Endometrial microvascular endothelial cells (primary cell): Measurements from ENCODE around the gene RANBP3. TPM values are rescaled to one million over a fixed set of nuclear protein-coding genes. Genes with fewer than 3 reads are reported as not detected.

Experiments used
- in situ Hi-C: cut with HindIII; loops from 2 replicates; pipeline ENCODE4 v1.10.0; 2017; ENCODE audit warnings: low sequenced_read_pairs, low pct_unique_long_range_greater_than_20kb; ENCODE audit errors: inconsistent ontology term
- total RNA-seq: library from RNA; depleted of rRNA; stranded (reverse); fragments of >200 nt; gene quantifications from one replicate; pipeline ENCODE4 v1.2.3, GENCODE V29; 2015; ENCODE audit errors: inconsistent ontology term

RANBP3 gene
- total RNA-seq, 1 donor from 2014 or later: 48.9 TPM

DNA sequence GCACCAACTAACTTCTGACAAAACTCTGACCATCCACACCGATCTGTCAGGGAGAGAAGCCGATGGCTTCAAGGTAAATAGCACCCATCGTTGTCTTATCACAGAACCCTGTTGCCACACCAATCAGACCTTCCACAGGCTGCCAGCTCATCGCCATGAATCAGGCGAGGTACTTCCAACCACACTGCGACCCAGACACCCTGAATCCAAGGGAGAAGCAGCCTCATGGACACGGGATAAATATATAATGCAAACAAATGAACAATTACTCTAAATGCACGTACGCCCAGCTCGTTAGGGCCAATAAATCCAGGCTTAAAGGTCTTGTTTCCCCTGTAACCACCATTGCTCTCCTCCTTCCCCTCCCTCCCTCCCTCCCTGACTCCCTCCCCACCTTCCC, 20.8 kb downstream of the RANBP3 start:
- in situ Hi-C loops: no loop called here

DNA sequence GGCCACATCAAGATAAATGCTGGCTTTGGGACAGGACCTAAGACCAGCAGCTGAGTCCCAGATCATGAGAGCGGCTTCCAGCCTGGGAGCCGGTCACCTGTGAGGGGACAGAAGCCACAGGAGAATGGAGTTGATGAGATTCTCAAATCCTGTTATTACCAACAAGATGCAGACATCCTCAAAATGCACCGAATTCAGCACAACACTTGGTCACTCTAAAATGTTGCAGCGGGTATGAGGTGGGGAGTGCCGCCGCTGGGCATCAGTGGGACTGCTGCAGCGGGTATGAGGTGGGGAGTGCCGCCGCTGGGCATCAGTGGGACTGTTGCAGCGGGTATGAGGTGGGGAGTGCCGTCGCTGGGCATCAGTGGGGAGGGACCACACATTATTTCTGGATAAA, 21.2 kb downstream of the RANBP3 start:
- in situ Hi-C loops: no loop called here

DNA sequence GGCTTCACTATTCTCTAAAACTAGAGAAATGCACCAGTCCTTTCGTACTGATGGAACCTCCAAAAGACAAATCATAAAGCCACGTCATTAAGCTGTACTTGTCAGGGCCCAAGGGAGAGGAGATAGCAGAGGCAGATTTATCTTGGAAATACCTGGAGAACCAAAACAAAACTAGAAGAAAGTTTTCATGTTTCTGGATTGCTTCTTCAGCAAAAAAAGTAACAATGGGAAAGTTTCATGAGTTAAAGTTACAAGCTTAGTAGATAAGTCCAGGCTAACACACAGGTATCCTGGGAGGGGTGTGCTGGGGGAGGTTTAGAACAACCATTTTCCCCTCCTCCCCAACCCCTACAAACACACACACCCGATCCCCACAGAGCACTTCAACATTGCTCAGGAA, 21.6 kb downstream of the RANBP3 start:
- in situ Hi-C loops: no loop called here

DNA sequence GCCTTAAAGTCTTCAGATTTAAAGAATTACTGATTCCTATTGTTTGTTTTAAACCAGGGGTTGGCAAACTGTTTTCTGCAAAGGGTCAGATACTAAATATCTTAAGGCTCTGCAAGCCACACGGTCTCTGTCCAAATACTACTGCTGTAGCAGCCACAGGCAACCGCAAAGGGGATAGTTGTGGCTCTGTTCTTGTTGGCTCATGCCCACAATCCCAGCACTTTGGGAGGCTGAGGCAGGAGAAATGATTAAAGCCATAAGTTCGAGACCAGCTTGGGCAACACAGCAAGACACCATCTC, 22.4 kb downstream of the RANBP3 start:
- in situ Hi-C loops: no loop called here

DNA sequence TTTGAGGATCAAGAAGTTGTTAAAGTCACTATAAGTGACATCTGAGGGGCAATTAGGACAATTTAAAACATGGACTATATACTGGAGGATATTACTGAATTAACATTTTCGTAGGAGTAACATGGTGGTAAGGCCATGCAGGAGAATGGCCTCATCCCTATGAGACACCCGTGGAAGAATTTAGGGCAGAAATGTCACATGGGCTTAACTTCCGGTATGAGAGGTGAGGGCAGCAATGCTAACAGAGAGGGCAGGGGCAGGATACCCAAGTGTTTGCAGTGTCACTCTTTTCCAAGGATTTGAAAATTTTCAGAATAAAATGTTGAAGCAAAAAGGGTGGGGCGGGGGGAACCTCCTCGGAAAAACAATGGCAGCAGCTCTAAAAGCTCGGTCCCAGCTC, 23.6 kb downstream of the RANBP3 start:
- in situ Hi-C loops: no loop called here

DNA sequence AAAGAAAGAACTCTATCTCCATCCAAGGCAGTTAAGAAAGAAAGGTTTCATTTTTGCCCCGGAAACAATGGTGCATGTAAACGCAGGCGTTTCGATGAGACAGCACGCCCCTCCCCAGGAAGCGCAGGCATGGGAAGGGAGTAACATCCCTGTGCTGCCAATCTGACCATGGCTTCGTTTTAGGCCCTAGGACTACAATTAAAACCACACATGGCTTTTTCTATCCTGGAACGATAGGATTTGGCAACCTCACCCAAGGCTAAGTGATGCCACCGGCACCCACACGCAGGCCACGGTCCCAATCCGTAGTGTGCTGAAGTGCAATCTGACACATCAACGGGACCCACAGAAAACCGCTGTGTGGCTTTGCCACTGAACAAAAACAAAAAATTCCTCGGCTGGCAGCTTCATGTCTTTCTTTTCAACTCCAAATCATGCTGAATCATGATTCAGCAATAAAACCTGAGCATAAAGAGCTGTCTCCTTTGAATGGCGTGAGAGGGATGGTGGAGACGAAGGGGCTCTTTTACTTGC, 24.2 kb downstream of the RANBP3 start:
- in situ Hi-C loops: no loop called here

DNA sequence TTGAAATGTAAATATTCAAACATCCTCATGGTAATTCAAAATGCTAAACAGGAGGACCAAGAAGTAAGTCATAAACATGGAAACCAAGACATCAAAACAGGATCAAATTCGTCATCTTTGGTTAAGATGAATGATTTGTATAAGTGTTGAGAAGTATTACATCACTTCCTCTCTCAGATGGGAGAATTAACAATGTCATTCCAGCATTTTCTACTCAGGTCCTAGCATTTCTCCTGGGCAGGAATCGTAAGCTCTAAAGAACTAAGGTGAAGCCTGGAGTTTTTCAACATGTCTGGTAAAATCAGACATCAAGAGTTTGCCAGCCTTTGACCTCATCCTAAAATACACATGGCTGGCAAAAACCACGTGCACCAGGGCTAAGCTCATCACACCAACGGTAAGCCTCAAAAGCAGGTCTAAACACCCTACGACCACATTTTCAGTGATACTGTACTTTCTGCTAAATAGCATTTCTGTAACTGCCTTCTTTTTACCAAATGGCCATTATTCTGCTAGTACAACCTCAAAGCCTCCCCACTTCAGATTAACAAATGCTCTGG, 24.8 kb downstream of the RANBP3 start:
- in situ Hi-C loops: no loop called here

DNA sequence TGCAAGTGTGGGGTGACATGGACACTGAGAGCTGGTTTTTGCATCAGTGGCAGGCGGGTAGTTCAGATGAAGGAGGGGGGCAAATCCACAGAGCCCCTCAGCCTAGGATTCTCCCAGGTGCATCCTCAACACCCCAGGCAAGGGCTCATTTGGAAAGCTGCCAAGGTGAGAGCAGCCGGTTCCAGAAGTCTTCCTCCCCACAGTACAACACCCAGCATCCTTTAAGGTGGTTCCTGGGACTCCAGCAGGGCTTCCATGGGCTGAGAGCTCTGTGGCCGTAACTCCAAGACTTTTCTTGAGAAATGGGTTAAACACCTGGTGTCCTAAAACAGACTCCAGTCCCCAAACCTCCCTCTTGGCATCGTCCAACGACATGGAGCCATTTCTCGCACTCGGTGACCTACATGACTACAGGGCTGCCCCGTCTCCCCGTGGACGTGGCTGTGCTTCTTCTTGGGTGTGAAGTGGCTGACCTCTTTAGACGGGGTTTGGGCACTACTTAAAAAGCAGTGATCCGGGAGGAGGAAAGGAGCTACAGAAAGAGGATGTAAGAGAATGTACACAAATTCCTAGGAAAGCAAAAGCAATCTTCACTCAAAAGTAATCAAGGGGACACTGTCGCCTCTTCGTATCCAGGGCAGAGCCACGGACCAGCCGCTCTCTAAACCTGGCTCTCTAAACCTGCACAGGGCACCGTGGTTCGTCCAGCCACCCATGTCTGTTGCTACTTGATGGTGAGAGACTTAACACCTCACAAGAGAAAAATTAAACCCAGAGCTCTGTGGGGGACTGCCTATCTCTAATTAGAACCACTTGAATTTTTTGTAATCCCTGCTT, 25.5 kb downstream of the RANBP3 start:
- in situ Hi-C loops: no loop called here

DNA sequence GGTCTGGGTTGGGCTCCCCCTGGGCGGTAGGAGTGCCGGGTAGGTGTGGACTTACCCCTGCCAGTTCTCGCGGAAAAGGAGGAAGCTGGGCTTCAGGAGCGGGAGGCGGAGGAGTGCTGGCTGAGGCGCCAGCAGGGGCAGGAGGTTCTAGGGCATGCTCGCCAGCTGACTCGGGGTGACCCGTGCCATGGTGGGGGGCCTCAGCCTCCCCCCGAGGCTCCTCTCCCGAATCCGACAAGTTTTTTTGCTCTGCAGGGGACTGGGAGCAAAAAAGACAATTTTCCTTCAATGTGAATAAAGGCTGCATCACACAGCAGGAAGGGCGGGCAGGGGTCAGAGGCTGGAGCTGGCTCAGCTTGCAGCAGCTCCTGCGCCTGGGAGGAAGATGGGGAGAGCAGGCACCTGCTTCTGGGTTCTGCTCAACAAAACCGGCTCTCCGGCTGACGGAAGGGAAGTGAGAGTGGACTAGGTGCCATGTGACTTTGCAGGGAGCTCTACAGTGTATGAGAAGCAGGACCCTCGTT, 26.5 kb downstream of the RANBP3 start:
- in situ Hi-C loops: no loop called here

DNA sequence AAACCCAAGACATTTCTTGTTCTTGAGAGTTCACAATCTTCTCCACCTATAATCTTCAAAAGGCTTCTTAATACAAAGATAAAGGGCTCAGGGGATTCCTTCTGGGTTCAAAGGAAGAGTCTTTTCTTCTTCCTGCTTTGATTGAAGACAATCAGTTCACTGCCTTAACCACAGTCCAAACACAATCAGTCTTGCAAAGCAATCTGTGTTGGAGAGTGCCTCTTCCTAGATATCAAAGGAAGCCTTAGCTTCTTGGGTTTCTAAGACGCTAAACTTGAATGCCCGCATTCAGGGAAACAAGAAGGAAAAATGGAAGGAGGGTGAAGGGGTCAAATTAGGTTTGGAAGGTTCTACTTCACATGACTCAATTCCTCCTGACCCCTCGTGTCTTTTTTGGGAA, 27.2 kb downstream of the RANBP3 start:
- in situ Hi-C loops: no loop called here

DNA sequence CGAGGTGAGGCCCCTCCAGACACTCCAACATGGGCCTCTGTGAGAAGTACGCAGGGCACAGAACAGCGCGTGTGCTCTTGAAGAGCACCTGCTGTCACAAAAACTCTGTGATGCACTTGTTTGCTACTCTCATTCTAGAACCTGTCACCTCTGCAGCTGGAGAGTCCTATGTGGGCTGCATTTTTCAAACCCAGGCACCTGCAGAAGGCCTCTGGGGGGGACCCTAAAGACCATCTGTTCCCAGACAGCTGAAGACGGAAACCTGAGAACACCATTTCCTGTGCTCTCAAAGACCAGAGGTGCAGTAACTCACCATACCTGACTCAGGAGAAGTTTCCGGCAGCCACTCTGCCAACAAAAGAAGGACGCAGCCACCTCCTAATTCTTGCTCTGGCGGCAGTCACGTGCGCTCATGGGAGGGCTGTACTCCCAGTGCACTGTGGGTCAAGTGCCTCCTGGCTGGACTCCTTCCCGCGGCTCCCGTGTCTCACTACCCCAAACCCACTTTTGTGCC, 28.1 kb downstream of the RANBP3 start:
- in situ Hi-C loops: no loop called here

DNA sequence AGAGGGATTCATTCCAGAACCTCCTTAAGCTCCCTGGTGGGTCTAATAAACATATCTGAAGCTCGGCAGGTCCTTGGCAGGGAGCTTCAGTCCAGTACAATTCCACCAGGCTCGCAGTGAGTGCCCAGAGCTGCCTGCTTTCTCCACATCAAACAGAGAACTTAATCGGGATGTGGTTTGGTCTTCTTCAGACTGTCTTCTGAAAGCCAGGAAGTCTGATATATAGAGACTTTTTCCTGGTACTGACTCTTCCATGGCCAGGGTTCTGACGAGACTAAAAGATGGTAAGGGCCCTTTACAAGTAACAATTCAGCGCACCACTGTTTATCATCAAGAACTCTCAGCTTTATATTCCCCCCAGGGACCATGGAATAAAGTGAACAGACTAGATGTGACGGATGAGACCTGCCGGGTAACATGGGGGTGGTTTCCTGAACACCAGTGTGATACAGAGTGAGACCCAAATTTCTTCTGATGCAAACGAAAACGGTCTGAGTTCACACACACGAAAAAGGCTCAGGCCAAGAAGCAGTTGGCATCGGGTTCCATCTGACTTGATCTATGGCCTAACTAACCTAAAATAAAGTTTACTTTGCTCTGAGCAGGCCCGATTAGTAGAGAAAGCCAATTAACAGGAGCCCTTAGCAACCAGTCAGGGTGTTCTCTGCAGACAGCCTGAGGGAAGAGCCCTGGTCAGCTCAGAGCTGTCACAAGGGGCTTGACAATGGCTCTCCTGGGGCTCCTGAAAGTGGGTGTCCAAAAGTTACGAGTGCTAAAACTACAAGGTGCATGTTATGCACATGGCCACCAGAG, 29.0 kb downstream of the RANBP3 start:
- in situ Hi-C loops: no loop called here

DNA sequence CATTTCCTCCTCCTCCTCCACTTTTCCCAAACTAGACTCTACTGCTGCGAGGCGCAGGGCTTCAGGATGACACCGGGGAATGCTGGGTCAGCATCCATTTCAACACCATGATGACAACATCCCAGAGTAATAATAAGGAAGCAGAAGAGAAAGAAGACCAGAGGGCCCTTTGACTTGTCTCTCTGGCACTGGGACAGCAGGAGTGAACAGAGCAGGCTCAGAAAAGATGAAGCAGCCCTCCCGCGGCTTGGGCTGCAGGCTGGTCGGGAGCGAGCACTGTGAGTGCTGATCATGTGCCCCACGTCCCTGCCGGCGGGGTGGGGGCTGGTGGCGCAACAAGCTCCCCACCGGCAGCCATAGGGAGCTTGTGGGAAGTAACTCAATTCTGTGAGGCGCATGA, 30.5 kb downstream of the RANBP3 start:
- in situ Hi-C loops: no loop called here

DNA sequence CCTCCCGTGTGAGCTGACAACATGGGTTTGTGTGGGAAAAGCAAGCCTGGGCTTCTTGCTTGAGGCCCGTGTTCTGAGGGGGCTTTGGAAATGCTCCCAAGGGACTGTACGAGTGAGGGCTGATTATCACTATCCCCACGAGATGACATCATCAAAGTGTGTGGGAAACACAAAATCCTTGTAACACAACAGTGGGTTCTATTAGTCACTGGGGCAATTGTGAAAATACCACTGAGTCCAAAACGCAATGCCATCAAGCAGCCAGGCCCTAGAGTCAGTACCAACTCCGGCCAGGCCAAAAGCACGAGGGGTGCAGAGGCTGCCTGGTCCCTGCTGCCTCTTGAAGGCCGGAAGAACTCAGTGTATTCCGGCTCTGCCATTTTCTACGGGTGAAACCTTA, 34.3 kb downstream of the RANBP3 start:
- in situ Hi-C loops: no loop called here

DNA sequence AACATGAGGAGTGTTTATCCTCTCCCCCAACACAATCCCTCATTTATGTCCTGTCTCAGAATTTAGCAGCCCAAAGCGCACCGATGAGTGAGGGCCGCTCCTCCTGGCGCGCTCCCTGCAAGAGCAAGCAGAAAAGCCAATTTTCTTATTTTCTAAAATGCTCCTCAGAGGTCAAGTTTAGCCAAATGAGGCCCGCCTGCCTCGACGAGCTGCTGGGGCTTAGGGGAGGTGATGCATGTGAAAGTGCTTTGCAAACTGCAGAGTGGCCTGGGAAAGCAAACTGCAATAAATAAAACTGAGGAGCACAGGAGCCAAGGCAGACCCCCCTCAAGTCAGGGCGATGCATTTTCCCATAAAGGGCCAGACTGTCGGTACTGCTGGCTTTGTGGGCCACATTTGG, 34.9 kb downstream of the RANBP3 start:
- in situ Hi-C loops: no loop called here

DNA sequence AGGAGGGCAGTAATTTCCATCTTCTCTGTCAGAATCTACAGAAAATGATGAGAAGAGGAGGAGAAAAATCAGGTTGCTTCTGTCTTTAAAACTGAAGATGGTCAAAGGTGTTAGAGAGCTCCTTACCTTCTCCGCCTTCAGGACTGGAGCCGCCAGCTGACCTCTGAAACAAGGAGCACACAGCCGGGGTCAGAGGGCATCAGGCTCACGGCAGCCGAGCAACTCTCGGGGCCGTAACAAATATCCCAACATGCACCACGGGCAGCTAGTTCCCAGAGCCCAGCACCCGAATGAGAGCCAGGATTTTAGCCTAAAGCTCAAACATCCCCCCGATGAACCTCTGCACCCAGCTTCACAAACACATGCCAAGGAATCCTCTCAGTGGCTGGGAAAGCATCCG, 36.3 kb downstream of the RANBP3 start:
- in situ Hi-C loops: no loop called here

DNA sequence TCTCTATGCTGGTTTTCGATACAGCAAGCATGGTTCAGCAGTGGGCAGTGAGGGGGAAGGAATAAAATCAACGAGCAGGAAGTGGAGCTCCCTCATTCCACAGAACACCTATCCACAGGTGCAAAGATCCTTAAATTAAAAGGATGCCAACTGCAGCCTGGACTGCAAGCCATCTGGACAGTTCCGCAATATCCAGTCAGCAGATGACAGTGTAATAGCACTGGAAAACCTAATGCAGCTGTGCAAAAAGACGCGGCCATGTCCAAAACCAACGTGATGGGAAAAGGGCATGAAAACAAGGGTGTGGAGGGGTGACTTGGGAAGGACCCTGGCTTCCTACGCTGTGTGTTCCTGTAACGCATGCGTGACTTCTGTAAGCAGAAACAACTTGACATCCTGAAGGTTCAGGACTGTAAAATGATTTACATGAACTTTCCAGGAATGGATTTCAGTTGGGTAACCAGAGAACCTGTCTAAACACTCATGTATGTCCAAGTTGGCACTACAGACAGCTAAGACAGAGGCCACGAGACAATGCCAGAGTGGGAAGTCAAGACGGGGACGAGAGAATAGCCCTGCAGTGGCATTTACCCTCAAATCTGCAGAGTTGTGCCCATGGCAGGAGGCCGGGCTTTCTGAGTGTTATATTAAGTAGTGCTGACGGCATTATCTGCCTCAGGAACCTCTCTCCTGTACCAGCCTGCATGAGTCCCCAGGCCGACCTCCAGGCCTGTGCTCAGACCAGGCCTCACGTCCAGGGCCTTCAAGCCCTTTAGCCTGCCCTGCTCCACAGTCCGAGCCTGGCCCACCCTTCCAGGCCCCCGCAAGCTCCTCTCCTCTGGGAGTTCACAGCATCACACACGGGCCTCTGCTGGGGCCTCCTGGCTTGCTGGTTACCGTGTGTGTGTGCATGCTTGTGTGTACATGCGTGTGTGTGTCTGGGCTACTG, 37.4 kb downstream of the RANBP3 start:
- in situ Hi-C loops: no loop called here

DNA sequence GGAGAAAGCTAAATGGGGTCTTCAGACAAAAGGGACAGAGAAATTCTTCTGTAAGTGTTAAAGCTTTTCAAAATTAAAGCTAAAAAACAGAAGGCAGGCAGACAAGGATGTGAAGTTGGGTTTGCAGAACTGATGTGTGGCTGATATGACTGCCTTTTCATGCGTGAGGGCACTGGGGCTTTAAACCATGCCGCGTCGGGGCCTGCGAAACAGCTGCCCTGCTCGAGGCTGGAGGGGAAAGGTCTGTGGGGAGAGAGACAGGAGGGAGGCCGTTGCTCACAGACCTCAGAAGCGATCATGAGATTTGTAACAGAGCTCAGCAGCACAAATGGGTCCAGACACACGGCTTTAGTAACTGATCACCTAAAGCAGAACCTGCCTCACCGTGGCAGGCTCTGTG, 40.4 kb downstream of the RANBP3 start:
- in situ Hi-C loops: no loop called here

DNA sequence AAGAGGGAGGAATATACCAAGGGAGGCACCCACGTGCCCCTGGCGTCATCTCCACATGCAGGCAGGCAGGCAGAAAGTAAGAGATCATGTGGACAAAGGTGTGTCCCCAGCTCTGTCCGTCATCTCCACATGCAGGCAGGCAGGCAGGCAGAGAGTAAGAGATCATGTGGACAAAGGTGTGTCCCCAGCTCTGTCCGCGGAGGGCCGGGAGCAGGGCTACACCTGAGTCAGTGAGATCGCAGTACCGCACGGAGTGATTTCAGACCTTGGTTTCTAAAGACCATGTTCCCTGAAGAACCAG, 41.7 kb downstream of the RANBP3 start:
- in situ Hi-C loops: no loop called here
